Measurements from ENCODE around the gene PGM1.

PGM1 gene

GRCh38 chr1:63635681-63636080, 42.5 kb downstream of the PGM1 start:
- DNase-seq, result no peak

- no peak for DNase-seq
Observed at GRCh38 chr1:63636192-63637105, 43.2 kb downstream of the PGM1 start.

- no peak for DNase-seq
Observed at GRCh38 chr1:63638471-63638870, 45.3 kb downstream of the PGM1 start.

GRCh38 chr1:63638875-63639274, 45.7 kb downstream of the PGM1 start:
- no peak for DNase-seq

- DNase-seq, result no peak
Observed at GRCh38 chr1:63640633-63641567, 47.7 kb downstream of the PGM1 start.

GRCh38 chr1:63641615-63642014, 48.4 kb downstream of the PGM1 start:
- DNase-seq, result no peak

GRCh38 chr1:63642901-63643300, 49.7 kb downstream of the PGM1 start:
- no peak for DNase-seq

- DNase-seq, result no peak
Observed at GRCh38 chr1:63643517-63643916, 50.3 kb downstream of the PGM1 start.

- no peak for DNase-seq
Observed at GRCh38 chr1:63643926-63644325, 50.7 kb downstream of the PGM1 start.

GRCh38 chr1:63645317-63645716, 52.1 kb downstream of the PGM1 start:
- DNase-seq, result no peak

GRCh38 chr1:63648689-63649088, 55.5 kb downstream of the PGM1 start:
- DNase-seq, result no peak

GRCh38 chr1:63651161-63651701, 58.0 kb downstream of the PGM1 start:
- no peak for DNase-seq

GRCh38 chr1:63653976-63654375, 60.8 kb downstream of the PGM1 start:
- no peak for DNase-seq

GRCh38 chr1:63659448-63659847, 66.2 kb downstream of the PGM1 start:
- no peak for DNase-seq

GRCh38 chr1:63662056-63662836, 69.0 kb downstream of the PGM1 start:
- DNase-seq, result no peak

GRCh38 chr1:63662841-63663240, 69.6 kb downstream of the PGM1 start:
- DNase-seq, result no peak

GRCh38 chr1:63663301-63663700, 70.1 kb downstream of the PGM1 start:
- DNase-seq, result no peak

GRCh38 chr1:63663873-63664272, 70.7 kb downstream of the PGM1 start:
- DNase-seq, result no peak

- DNase-seq, result no peak
Observed at GRCh38 chr1:63664742-63665141, 71.5 kb downstream of the PGM1 start.

- DNase-seq, result no peak
Observed at GRCh38 chr1:63665410-63665809, 72.2 kb downstream of the PGM1 start.

- DNase-seq, result no peak
Observed at GRCh38 chr1:63665824-63666223, 72.6 kb downstream of the PGM1 start.

- no peak for DNase-seq
Observed at GRCh38 chr1:63668298-63668697, 75.1 kb downstream of the PGM1 start.
